AG10803 (cell line): ENCODE results near the gene FBRSL1.

ENCODE experiments used
- DNase-seq: peaks from one replicate; pipeline ENCODE4 v3.0.0; 2010; ENCODE audit warnings: low read depth
- H3K4me3 ChIP-seq: 2 replicates; pipeline ENCODE4 v1.5.1; 2011; ENCODE audit warnings: mild to moderate bottlenecking, low read length, control low read depth
- CTCF ChIP-seq: conservative IDR thresholded peaks from 2 replicates; pipeline ENCODE4 v1.5.1; 2011; ENCODE audit warnings: mild to moderate bottlenecking, low read length, control low read depth, inconsistent platforms

Gene FBRSL1

DNA sequence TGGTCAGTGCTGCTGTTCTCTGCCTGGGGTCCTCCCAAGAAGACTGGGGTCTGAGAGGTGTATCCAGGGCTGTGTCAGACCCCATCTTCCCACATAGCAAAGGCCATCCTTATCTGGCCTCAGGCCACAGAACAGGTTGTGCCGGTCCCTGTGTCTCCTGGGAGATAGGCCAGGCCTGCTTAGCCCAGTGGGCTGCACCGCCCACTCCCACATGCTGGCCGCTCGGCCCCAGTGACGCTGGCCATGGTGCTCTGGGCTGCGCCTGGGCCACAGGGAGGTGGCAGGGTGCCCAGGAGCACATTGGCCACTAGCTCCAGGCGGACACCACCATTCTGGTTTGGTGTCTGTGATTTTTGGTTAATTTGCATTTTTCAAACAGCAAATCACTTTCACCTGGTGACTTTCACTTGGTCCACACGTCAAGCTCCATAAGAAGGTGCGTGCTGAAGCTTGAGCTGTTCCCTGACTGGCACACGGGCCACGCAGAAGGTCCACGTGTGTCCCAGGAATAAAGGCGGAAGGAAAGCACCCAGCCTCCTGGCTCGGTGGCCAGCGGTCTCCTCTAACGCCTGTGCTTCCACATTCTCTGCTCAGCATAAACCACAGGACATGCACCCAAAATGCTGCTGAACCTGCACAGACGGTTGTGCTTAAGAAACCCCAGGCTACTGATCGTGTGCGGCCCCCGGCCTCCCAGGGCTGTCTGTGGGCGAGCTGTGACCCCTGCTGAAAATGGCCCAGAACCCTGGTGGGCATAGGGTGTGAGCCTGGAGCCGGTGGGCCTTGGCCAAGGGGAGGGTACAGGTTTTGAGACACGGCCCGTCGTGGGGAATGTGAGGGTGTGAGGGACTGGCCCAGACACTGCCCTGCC is 4.6 kb downstream of the FBRSL1 start:
- DNase-seq: no peak
- TF ChIP-seq CTCF: no peak
- H3K4me3 ChIP-seq: no peak overlapping the region

- H3K4me3 ChIP-seq: no peak overlapping the region
- TF ChIP-seq CTCF: no peak
- no peak for DNase-seq
Observed at GRCh38 chr12:132495165-132495544, 5.2 kb downstream of the FBRSL1 start.

DNA sequence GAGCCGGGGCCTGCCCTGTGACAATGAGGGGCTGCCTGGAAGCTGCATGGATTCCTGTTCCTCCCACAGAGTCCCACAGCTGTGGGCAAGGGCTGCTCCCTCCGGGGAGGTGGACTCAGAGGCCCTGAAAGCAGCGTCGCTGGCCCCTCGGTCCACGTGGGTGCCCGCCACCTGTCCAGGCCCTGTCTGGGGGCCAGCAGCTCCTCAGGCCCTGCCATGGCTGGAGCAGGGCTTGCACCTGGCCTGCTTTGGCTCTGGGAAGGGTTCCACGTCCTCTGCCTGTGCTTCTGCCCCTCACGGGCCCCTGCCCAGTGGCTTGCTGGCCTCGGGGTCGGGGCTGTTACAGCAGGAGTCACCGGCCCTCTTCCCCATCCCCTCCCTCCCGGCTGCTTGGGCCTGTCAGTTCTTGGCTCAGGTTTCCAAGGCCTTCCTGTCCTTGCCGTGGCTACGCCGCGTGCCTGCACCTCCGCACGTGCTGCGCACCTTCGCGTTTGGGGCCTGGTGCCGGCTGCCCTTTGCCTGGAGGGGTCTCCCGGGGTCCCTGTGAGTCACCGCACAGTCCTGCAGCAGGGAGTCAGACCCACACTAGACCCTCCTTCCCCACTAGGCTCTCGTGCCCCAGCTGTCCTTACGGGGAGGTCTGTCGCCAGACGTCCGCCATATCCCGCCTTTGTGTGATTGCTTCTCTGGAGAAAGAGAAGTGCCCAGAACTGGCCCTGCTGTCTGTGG is 5.8 kb downstream of the FBRSL1 start:
- no peak for TF ChIP-seq CTCF
- no peak for DNase-seq
- no peak overlapping the region for H3K4me3 ChIP-seq

- DNase-seq: no peak
- H3K4me3 ChIP-seq: no peak overlapping the region
- no peak for TF ChIP-seq CTCF
Observed at GRCh38 chr12:132496358-132496669, 6.4 kb downstream of the FBRSL1 start.

DNA sequence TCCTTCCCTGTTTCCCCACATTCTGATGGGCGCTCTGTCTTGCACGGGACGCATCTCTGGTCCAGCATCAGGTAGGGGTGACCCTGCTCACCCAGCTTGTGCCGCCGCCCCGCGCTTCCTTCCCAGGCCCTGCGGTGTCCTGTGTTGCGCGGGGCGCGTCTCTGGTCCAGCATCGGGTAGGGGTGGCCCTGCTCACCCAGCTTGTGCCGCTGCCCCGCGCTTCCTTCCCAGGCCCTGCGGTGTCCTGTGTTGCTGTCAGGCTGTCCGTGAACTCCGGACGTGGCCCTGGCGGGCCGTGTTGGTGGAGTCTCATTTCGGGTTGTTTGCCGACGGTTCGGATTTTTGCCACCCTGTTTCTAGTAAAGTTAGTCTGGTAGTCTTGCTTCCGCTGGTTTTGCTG is 6.8 kb downstream of the FBRSL1 start:
- no peak for DNase-seq
- no peak overlapping the region for H3K4me3 ChIP-seq
- TF ChIP-seq CTCF: no peak

DNA sequence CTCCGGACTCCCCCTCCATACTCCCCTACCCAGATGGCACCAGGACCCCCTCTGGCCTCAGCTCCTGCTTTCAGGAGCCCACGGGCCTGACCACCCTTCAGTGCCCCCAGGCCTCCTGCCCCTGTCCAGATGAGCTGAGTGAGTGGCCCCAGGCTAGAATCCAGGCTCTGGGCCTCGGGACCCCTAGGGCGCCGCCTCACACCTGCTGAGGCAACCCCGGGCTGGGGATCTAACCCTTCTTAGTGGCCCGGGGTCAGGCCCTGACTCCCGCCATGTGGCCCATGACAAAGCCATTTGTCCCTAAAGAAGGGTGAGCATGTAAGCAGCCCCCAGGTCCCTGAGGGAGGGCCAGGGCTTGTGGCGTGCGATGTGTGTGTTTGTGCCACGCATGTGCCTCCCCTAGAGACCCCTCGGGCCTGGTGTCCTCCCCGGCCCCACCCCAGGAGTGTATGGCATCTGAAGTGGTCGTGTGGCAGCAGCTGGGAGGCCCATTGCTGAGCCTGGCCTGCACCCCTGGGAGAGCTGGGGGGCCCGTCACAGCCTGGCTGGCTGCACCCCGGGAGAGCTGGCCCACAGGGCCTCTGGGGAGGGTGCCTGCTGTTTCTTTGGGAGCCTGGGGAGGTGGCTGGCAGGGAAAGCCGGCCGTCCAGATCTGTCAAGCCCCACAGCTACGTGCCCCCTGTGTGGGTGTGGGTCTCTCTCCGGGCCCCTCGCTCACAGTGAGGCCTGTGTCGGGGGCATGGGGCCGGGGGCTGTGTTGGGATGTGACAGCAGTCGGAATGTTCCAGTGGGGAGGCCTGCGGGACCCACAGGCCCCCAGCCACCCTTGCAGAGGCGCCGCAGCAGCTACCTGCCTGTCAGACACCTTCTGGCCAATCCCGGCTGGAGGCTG is 7.8 kb downstream of the FBRSL1 start:
- no peak overlapping the region for H3K4me3 ChIP-seq
- DNase-seq: no peak
- TF ChIP-seq CTCF: no peak
